ENCODE measurements around the gene B3GAT3. TPM values are rescaled to one million over a fixed set of nuclear protein-coding genes. Genes with fewer than 3 reads are reported as not detected.
"Not testable (repeated sequence)": the region's sequence is repeated elsewhere in the genome, so short reads cannot be mapped to it uniquely, and the experiment has no call there.

Gene B3GAT3
- total and polyA plus RNA-seq, 12 donors: 6.8 to 41.2 (median 11.3) TPM

DNA sequence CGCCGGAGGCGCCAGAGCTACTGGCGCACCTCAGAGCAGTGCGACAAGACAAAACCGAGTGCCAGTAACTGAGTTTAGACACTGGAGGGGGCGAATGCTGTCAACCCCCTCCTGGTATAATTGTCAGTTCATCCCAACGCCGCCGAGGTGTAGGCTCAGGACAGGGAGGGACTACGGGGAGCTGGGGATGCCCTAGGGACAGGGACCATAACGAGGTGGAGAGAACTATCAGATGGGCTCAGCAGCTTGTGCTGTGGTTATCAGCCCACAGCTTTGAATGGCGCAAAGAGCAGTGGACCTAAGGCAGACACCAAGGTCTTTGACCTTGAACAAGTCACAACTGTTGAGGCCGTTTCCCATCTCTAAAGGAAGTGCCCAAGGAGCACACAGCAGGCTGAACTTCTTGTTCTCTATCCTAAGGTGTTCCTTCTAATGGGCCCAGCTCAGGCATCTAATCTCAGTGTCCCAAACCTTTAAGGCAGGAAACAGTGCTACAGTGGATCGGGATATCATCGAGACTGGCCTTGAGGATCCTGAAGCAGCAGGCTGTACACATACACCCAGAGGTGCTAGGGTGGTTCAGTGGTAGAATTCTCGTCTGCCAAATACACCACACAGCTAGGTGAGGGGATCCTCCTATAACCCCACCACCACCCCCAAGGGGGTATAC is 29.5 kb downstream of the B3GAT3 start:
- Histone ChIP-seq H3K4me3 (peak overlapping the region; percentile 50 to 86 (median 78)), H3K27ac (peak overlapping the region; percentile 83 to 97 (median 94)), H3K36me3 (peaks cover 0 to 63% (median 50%) of the 10 kb centered on the region in 9 donors), H3K9me3 (no peaks in the 10 kb centered on the region), H3K27me3 (no peaks in the 10 kb centered on the region), H3K4me1 (peaks cover 3 to 42% (median 28%) of the 10 kb centered on the region in 9 donors)
- DNase-seq (no peak), ATAC-seq (peak in 6 of 8 donors; percentile 3 to 34 (median 16))
- WGBS, 2 donors: 8 to 11% methylated on average over 17 of the region's 17 CpGs
- TF ChIP-seq, protein P1, sequence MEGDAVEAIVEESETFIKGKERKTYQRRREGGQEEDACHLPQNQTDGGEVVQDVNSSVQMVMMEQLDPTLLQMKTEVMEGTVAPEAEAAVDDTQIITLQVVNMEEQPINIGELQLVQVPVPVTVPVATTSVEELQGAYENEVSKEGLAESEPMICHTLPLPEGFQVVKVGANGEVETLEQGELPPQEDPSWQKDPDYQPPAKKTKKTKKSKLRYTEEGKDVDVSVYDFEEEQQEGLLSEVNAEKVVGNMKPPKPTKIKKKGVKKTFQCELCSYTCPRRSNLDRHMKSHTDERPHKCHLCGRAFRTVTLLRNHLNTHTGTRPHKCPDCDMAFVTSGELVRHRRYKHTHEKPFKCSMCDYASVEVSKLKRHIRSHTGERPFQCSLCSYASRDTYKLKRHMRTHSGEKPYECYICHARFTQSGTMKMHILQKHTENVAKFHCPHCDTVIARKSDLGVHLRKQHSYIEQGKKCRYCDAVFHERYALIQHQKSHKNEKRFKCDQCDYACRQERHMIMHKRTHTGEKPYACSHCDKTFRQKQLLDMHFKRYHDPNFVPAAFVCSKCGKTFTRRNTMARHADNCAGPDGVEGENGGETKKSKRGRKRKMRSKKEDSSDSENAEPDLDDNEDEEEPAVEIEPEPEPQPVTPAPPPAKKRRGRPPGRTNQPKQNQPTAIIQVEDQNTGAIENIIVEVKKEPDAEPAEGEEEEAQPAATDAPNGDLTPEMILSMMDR (IDR thresholded peaks at IDR 0.05): no peak
- intact Hi-C loops (cut with DNase I): loop anchor here in 3 of 10 donors (5.0 to 10.0 kb wide), 3 partner anchors 45 to 265 kb away; partner anchors contain the start of gene AHNAK (in 1 of the 3)

DNA sequence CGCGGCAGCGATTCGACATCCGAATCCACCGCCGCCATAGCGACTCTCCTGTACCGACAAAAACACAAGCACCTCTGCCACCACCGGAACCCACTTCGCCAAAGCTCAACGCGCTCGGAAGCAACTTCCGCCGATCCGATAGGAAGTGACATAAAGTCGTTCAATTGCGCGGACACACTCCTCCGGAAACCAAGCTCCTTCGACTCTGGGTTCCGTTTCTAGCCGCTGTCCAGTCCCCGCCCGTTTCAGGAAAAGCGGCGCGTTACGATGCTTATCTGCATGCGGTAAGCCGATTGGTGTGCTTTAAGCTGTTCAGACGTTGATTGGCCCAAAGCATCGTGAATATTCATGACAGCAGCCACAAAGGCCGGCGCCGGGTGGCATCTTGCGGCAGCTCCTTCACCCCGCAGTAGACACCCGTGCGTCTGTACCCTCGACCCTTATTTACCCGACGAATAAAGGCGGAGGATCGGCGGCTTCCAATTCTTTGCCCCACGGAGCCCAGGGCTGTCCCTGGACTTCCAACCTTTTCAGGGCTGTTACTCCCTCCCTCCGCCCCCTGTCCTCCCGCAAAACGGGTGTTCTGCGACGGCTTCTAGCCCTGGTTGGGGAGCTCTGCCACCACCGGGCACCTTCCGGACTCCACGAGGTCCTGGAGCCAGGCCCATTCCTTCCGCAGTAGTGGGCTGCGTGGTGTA is 30.2 kb downstream of the B3GAT3 start, which contains the start of gene TUT1:
Gene TUT1, minus strand, starts transcription at position 76 of the 698 bp plus-strand sequence. Its CDS starts 38 bp downstream, at position 38.
- Histone ChIP-seq H3K9me3 (no peaks in the 10 kb centered on the region), H3K4me3 (peak within 1 kb of the TSS; percentile 63 to 86 (median 78)), H3K27ac (peak within 1 kb of the TSS; percentile 83 to 97 (median 94)), H3K27me3 (no peaks in the 10 kb centered on the region), H3K4me1 (peaks cover 3 to 42% (median 28%) of the 10 kb centered on the region in 9 donors), H3K36me3 (peaks cover 0 to 63% (median 43%) of the 10 kb centered on the region in 9 donors)
- DNase-seq (peak; percentile 91 to 97), ATAC-seq (peak; percentile 95 to 98 (median 96))
- TF ChIP-seq, protein P1 (IDR thresholded peaks at IDR 0.05): peak in 5 of 9 donors; percentile 5 to 39 (median 24)
- WGBS, 2 donors: 0% methylated on average over 58 of the region's 58 CpGs
- intact Hi-C loops (cut with DNase I): loop anchor here in 5 of 10 donors (1.0 to 10.0 kb wide), 6 partner anchors 17 to 266 kb away; partner anchors contain the start of gene AHNAK (in 2 of the 5)

DNA sequence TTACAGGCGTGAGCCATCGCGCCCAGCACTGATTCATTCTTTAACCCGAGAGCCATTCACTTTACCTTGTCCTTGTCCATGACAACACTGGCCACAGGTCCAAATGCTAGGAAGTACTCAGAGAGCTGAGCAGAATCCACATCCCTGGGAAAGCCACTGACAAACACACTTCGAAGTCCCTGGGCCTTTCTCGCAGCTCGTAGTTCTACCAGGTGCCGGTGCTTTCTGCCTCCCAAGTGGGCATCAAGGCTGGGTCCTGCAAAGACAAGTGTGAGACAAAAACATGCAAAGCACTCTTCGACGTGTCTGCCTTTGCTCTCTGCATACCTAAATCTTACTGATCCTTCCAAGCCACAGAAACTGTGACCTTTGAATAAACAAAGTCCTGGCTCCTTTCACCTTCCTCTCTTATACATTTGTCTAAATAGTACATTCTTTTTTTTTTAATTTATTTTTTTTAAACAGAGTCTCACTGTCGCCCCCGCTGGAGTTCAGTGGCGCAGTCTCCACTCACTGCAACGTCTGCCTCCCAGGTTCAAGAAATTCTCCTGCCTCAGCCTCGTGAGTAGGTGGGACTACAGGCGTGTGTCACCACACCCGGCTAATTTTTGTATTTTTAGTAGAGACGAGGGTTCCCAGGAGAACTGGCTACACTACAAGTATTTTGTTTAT is 32.7 kb downstream of the B3GAT3 start:
- peaks cover 0 to 63% (median 30%) of the 10 kb centered on the region in 9 donors for H3K36me3 ChIP-seq
- DNase-seq (no peak), ATAC-seq (no peak)
- no peak overlapping the region for H3K27ac ChIP-seq
- no peak overlapping the region for H3K4me3 ChIP-seq
- no peaks in the 10 kb centered on the region for H3K9me3 ChIP-seq
- WGBS, 2 donors: 69 to 70% methylated on average over 18 of the region's 18 CpGs
- H3K4me1 ChIP-seq: peaks cover 3 to 42% (median 28%) of the 10 kb centered on the region in 9 donors
- TF ChIP-seq, protein P1 (IDR thresholded peaks at IDR 0.05): peak in 2 of 9 donors; percentile 6 to 19
- no peaks in the 10 kb centered on the region for H3K27me3 ChIP-seq
- intact Hi-C loops (cut with DNase I): no loop called here

DNA sequence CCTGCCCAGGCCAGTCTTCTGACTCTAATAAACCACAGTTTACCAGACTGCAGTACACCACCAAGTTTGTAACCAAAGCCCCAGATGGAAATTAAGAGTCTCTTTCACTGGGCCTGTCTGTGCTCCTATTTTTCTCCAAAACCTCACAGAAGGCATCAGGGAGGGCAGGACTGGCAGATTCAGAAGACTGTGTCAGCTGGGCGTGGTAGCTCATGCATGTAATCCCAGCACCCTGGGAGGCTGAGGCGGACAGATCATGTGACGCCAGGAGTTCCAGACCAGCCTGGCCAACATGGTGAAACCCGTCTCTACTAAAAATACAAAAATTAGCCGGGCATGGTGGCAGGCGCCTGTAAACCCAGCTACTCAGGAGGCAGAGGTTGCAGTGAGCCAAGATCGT is 36.4 kb downstream of the B3GAT3 start:
- ATAC-seq; intact Hi-C loops (cut with DNase I); H3K27me3 ChIP-seq; H3K4me3 ChIP-seq; H3K9me3 ChIP-seq; H3K27ac ChIP-seq; DNase-seq: not testable (repeated sequence)
- WGBS, 2 donors: 95 to 98% methylated on average over 7 of the region's 7 CpGs
- Histone ChIP-seq H3K36me3 (peaks cover 0 to 88% (median 30%) of the 10 kb centered on the region in 9 donors), H3K4me1 (peaks cover 0 to 19% (median 12%) of the 10 kb centered on the region in 9 donors)

DNA sequence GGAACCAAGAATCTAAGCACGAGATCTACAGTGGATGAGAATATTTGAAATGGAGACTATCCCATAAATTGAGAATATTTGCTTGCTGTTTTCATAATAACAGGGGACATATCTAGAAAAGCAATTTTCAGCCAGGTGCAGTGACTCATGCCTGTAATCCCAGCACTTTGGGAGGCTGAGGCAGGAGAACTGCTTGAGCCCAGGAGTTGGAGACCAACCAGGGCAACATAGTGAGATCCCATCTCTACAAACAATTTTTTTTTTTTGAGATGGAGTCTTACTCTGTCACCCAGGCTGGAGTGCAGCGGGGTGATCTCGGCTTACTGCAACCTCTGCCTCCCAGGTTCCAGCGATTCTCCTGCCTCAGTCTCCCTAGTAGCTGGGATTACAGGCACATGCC is 40.1 kb downstream of the B3GAT3 start:
- H3K27me3 ChIP-seq; DNase-seq; H3K27ac ChIP-seq; H3K4me3 ChIP-seq; intact Hi-C loops (cut with DNase I); H3K9me3 ChIP-seq; ATAC-seq: not testable (repeated sequence)
- 94 to 96% methylated on average over 4 of the region's 4 CpGs for WGBS, 2 donors
- Histone ChIP-seq H3K36me3 (peaks cover 0 to 98% (median 15%) of the 10 kb centered on the region in 9 donors), H3K4me1 (peaks cover 0 to 19% (median 2%) of the 10 kb centered on the region in 9 donors)
